ENCODE results near the gene TNFAIP1. TPM values are rescaled to one million over a fixed set of nuclear protein-coding genes. Genes with fewer than 3 reads are reported as not detected.

Gene TNFAIP1
- total and polyA plus RNA-seq, 4 donors: 17.7 to 59.6 (median 35.9) TPM

DNA sequence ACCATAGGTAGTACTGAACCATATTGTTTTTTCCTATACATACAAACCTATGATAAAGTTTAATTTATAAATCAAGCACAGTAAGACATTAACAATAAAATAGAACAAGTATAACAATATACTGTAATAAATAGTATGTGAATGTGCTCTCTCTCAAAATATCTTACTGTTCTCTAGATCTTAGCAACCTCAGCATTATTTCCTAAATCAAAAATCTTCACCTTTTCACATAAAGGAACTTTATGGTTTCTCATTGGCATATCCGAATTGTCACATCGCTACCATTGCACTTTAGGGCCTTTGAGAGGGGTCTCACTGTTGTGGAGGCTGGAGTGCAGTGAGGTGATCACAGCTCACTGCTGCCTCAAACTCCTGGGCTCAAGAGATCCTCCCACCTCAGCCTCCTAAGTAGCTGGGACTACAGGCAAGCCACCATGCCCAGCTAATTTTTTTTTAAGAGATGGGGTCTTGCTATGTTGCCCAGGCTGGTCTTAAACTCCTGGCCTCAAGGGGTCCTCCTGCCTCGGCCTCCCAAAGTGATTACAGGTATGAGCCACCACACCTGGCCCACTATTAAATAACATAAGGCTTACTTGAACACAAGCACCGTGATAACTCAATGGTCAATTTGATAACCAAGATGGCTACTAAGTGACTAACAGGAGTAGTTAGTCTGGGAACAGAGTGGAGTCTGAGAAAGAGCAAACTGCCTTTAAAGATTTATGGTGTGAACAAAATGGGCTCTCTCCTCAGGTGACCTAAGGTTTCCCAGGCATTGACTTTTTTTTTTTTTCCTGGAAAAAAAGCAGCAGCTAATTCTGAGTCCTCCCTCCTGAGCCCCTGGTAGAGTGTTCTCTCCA is 19.5 kb upstream of the TNFAIP1 start:
- TF ChIP-seq, protein P1, sequence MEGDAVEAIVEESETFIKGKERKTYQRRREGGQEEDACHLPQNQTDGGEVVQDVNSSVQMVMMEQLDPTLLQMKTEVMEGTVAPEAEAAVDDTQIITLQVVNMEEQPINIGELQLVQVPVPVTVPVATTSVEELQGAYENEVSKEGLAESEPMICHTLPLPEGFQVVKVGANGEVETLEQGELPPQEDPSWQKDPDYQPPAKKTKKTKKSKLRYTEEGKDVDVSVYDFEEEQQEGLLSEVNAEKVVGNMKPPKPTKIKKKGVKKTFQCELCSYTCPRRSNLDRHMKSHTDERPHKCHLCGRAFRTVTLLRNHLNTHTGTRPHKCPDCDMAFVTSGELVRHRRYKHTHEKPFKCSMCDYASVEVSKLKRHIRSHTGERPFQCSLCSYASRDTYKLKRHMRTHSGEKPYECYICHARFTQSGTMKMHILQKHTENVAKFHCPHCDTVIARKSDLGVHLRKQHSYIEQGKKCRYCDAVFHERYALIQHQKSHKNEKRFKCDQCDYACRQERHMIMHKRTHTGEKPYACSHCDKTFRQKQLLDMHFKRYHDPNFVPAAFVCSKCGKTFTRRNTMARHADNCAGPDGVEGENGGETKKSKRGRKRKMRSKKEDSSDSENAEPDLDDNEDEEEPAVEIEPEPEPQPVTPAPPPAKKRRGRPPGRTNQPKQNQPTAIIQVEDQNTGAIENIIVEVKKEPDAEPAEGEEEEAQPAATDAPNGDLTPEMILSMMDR (IDR thresholded peaks at IDR 0.05; ENCODE audit: control extremely low read depth, extremely low read depth): no peak
- ATAC-seq (ENCODE audit: insufficient read depth, low FRiP score) (no peak), DNase-seq (no peak)
- H3K9ac ChIP-seq (ENCODE audit: insufficient read depth in 1 of 2, low read length in 2 of 2): no peak overlapping the region
- peaks cover 0 to 20% (median 9%) of the 10 kb centered on the region in 5 donors for H3K4me1 ChIP-seq (ENCODE audit: control insufficient read depth in 5 of 5, insufficient read depth in 5 of 5, low read length in 5 of 5)
- H3K36me3 ChIP-seq (ENCODE audit: control insufficient read depth in 4 of 4, insufficient read depth in 4 of 4, low read length in 4 of 4): no peaks in the 10 kb centered on the region
- H3K27ac ChIP-seq (ENCODE audit: low read depth in 1 of 2, low read length in 1 of 2): no peak overlapping the region
- peaks cover 0 to 3% (median 3%) of the 10 kb centered on the region in 3 donors for H3K27me3 ChIP-seq (ENCODE audit: control insufficient read depth in 3 of 3, insufficient read depth in 3 of 3, low read length in 2 of 3)
- H3K4me3 ChIP-seq: no peak overlapping the region
- 95 to 98% methylated on average over 4 of the region's 4 CpGs for WGBS, 2 donors
- H3K9me3 ChIP-seq (ENCODE audit: control insufficient read depth in 4 of 4, insufficient read depth in 3 of 4, low read length in 3 of 4): no peaks in the 10 kb centered on the region

DNA sequence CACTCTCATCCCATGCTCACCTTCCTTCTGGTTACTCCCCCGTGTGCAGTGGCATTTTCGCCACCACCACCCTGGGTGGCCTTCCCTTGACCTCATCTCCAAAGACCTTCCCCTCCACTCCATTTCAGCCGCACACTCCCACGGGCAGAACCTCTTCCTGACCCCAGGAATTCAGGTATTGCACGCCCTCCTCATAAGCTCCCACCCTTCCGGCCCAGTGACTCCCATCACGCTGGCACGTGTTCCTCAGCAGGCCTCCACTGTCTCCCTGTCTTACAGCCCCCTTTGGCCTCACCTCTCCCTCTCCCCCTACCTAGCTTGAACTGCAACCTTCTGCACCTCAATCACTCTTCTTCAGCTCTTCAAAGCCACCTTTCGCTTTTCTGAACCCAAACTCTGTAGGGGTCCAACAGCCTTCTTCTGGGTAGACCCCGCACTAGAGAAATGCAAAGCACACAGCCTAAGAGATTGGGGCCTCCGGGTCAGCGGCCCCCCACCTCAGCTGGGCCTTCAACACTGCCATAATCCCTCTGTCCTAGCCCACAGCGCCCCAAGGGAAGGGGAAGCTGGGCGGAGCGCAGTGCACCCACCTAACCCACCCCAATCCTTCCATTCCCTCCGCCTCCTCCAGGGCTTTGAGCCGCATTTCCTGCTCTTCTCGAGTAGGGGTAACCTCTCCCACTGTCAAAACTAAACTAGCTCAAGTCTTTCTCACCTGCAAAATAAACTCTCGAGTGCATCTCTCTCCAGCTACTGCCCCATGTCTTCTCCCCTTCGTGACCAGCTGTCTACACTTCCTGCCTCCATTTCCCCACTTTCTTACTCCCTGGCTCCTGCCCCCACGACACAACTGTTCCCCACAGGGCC is 18.2 kb upstream of the TNFAIP1 start:
- DNase-seq: no peak

DNA sequence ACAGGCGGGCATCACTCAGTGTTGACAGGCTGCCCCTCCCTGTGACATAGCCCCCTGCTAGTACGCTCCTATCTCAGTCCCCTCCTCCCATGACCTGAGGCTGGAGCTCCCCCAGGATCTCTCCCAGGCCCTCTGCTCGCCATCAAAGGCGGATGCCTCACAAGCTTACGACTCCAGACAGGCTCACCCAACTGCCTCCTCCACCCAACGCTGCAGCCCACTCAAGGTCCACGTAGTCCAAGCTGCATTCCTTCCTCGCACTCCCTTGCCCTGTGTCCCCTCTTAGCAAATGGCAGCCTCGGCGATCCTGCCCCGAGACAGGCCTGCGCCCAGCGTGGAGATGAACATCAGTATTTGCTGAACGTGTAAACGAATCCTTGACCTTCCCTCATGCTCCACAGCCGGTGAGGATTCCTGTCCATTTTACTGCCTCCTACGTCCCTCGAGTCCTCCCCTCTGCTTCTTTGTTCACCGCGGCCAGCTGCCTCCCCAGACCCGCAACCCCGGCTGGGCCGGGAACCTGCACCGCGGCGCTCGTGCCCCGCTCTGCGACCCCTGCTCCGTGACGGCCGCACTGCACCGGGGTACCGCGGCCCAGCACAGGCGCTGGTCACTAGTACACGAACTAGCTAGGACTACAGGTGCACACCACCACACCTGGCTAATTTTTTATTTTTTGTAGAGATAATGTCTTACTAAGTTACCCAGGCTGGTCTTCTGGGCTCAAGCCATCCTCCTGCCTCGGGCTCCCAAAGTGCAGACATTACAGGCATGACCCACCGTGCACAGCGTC is 17.4 kb upstream of the TNFAIP1 start:
- Histone ChIP-seq H3K27me3 (ENCODE audit: control insufficient read depth in 3 of 3, insufficient read depth in 3 of 3, low read length in 2 of 3) (peaks cover 0 to 3% (median 3%) of the 10 kb centered on the region in 3 donors), H3K9ac (ENCODE audit: insufficient read depth in 1 of 2, low read length in 2 of 2) (peak overlapping the region in 1 of 2 donors; percentile 63), H3K9me3 (ENCODE audit: control insufficient read depth in 4 of 4, insufficient read depth in 3 of 4, low read length in 3 of 4) (no peaks in the 10 kb centered on the region), H3K27ac (ENCODE audit: low read depth in 1 of 2, low read length in 1 of 2) (peak overlapping the region in 1 of 2 donors; percentile 36), H3K4me1 (ENCODE audit: control insufficient read depth in 5 of 5, insufficient read depth in 5 of 5, low read length in 5 of 5) (peaks cover 0 to 20% (median 9%) of the 10 kb centered on the region in 5 donors), H3K4me3 (peak overlapping the region; percentile 36), H3K36me3 (ENCODE audit: control insufficient read depth in 4 of 4, insufficient read depth in 4 of 4, low read length in 4 of 4) (no peaks in the 10 kb centered on the region)
- ATAC-seq (ENCODE audit: insufficient read depth, low FRiP score): peak; percentile 13
- no peak for DNase-seq
- TF ChIP-seq, protein P1 (IDR thresholded peaks at IDR 0.05; ENCODE audit: control extremely low read depth, extremely low read depth): no peak
- 14 to 16% methylated on average over 40 of the region's 40 CpGs for WGBS, 2 donors

More for the DNA sequence above, 18.2 kb upstream of the TNFAIP1 start:
- TF ChIP-seq, protein P1 (IDR thresholded peaks at IDR 0.05; ENCODE audit: control extremely low read depth, extremely low read depth): no peak
- H3K9me3 ChIP-seq (ENCODE audit: control insufficient read depth in 4 of 4, insufficient read depth in 3 of 4, low read length in 3 of 4): no peaks in the 10 kb centered on the region
- no peak for ATAC-seq (ENCODE audit: insufficient read depth, low FRiP score)
- peaks cover 0 to 20% (median 9%) of the 10 kb centered on the region in 5 donors for H3K4me1 ChIP-seq (ENCODE audit: control insufficient read depth in 5 of 5, insufficient read depth in 5 of 5, low read length in 5 of 5)
- H3K4me3 ChIP-seq: no peak overlapping the region
- H3K9ac ChIP-seq (ENCODE audit: insufficient read depth in 1 of 2, low read length in 2 of 2): no peak overlapping the region
- peaks cover 0 to 3% (median 3%) of the 10 kb centered on the region in 3 donors for H3K27me3 ChIP-seq (ENCODE audit: control insufficient read depth in 3 of 3, insufficient read depth in 3 of 3, low read length in 2 of 3)
- H3K36me3 ChIP-seq (ENCODE audit: control insufficient read depth in 4 of 4, insufficient read depth in 4 of 4, low read length in 4 of 4): no peaks in the 10 kb centered on the region
- 87 to 88% methylated on average over 21 of the region's 21 CpGs for WGBS, 2 donors
- no peak overlapping the region for H3K27ac ChIP-seq (ENCODE audit: low read depth in 1 of 2, low read length in 1 of 2)

Data from lung (tissue), 12 donors.